ENCODE measurements around the gene ANKRD33B.

GRCh38 chr5:10675177-10675700 is 111.4 kb downstream of the ANKRD33B start:
- no peak for TF ChIP-seq ZNF274 (IDR thresholded peaks at IDR 0.05; ENCODE audit: low read depth, low read length)
- no peak for TF ChIP-seq YY1 (IDR thresholded peaks at IDR 0.05; ENCODE audit: insufficient read depth, insufficient read length)

Data from NT2/D1 (cell line).